ENCODE results near the gene NKIRAS2.

DNA sequence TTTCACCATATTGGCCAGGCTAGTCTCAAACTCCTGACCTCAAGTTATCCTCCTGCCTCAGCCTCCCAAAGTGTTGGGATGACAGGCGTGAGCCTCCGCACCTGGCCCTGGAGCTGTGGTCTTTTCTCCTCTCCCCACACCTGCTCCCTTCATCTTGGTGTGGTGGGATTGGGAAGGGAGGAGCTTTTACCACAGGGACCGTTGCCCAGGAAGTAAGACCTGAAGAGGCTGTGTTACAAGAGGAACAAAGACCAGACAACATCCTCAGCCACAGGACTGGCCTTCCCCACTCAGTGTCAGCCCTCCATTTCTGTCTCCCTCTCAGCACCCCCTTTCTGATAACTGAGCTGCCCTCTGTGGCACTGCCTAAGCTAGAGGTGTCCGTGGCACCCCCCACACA is 39.9 kb downstream of the NKIRAS2 start:
- TF ChIP-seq, protein P1, sequence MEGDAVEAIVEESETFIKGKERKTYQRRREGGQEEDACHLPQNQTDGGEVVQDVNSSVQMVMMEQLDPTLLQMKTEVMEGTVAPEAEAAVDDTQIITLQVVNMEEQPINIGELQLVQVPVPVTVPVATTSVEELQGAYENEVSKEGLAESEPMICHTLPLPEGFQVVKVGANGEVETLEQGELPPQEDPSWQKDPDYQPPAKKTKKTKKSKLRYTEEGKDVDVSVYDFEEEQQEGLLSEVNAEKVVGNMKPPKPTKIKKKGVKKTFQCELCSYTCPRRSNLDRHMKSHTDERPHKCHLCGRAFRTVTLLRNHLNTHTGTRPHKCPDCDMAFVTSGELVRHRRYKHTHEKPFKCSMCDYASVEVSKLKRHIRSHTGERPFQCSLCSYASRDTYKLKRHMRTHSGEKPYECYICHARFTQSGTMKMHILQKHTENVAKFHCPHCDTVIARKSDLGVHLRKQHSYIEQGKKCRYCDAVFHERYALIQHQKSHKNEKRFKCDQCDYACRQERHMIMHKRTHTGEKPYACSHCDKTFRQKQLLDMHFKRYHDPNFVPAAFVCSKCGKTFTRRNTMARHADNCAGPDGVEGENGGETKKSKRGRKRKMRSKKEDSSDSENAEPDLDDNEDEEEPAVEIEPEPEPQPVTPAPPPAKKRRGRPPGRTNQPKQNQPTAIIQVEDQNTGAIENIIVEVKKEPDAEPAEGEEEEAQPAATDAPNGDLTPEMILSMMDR (CRISPR knock-in tag; IDR thresholded peaks at IDR 0.05) = no peak
- TF ChIP-seq ZNF274 (CRISPR knock-in tag; IDR thresholded peaks at IDR 0.05) (no peak), SMAD1 (CRISPR knock-in tag; IDR thresholded peaks at IDR 0.05; ENCODE audit: borderline replicate concordance, low read depth) (no peak)
- TF ChIP-seq, protein P2, sequence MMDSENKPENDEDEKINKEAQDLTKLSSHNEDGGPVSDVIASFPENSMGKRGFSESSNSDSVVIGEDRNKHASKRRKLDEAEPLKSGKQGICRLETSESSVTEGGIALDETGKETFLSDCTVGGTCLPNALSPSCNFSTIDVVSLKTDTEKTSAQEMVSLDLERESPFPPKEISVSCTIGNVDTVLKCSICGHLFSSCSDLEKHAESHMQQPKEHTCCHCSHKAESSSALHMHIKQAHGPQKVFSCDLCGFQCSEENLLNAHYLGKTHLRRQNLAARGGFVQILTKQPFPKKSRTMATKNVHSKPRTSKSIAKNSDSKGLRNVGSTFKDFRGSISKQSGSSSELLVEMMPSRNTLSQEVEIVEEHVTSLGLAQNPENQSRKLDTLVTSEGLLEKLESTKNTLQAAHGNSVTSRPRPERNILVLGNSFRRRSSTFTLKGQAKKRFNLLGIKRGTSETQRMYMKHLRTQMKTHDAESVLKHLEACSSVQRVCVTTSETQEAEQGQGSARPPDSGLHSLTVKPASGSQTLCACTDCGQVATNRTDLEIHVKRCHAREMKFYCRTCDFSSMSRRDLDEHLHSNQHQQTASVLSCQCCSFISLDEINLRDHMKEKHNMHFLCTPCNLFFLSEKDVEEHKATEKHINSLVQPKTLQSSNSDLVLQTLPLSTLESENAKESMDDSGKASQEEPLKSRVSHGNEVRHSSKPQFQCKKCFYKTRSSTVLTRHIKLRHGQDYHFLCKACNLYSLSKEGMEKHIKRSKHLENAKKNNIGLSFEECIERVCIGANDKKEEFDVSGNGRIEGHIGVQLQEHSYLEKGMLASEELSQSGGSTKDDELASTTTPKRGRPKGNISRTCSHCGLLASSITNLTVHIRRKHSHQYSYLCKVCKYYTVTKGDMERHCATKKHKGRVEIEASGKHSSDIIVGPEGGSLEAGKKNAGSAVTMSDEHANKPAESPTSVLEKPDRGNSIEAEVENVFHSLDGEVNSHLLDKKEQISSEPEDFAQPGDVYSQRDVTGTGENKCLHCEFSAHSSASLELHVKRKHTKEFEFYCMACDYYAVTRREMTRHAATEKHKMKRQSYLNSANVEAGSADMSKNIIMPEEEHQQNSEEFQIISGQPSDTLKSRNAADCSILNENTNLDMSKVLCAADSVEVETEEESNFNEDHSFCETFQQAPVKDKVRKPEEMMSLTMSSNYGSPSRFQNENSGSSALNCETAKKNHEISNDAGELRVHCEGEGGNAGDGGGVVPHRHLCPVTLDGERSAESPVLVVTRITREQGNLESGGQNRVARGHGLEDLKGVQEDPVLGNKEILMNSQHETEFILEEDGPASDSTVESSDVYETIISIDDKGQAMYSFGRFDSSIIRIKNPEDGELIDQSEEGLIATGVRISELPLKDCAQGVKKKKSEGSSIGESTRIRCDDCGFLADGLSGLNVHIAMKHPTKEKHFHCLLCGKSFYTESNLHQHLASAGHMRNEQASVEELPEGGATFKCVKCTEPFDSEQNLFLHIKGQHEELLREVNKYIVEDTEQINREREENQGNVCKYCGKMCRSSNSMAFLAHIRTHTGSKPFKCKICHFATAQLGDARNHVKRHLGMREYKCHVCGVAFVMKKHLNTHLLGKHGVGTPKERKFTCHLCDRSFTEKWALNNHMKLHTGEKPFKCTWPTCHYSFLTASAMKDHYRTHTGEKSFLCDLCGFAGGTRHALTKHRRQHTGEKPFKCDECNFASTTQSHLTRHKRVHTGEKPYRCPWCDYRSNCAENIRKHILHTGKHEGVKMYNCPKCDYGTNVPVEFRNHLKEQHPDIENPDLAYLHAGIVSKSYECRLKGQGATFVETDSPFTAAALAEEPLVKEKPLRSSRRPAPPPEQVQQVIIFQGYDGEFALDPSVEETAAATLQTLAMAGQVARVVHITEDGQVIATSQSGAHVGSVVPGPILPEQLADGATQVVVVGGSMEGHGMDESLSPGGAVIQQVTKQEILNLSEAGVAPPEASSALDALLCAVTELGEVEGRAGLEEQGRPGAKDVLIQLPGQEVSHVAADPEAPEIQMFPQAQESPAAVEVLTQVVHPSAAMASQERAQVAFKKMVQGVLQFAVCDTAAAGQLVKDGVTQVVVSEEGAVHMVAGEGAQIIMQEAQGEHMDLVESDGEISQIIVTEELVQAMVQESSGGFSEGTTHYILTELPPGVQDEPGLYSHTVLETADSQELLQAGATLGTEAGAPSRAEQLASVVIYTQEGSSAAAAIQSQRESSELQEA (CRISPR knock-in tag; IDR thresholded peaks at IDR 0.05; ENCODE audit: not compliant biosample characterization) = no peak

Measured in HepG2 (cell line).